CD4-positive, alpha-beta T cell treated with Interleukin-15 for 4 hours (primary cell): Measurements from ENCODE around the gene ARHGAP28.
"Not testable (repeated sequence)": the region's sequence is repeated elsewhere in the genome, so short reads cannot be mapped to it uniquely, and the experiment has no call there.

Source experiments
- DNase-seq: peaks from one replicate; pipeline ENCODE4 v3.0.0-alpha.2; 2020; ENCODE audit warnings: low spot score

The ARHGAP28 gene

GRCh38 chr18:6819332-6819731 lies 89.8 kb downstream of the ARHGAP28 start:
- no peak for DNase-seq

DNA sequence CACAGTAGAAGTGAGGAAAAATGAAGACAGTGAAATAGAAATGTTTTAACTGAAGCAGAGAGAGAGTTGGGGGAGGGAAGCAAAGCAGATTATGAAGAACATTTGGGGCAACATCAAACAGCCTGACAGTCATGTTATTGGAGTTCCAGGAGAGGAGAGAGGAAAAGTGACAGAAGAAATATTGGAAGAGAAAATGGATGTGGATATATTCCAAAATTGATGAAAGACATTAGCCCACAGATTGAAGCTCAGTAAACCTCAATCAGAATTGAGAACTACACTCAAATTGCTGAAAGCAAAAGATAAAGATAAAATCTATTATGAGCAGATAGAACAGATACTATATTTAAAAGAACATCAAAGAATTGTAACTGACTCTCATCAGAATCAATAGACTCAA lies 90.8 kb downstream of the ARHGAP28 start:
- no peak for DNase-seq

DNA sequence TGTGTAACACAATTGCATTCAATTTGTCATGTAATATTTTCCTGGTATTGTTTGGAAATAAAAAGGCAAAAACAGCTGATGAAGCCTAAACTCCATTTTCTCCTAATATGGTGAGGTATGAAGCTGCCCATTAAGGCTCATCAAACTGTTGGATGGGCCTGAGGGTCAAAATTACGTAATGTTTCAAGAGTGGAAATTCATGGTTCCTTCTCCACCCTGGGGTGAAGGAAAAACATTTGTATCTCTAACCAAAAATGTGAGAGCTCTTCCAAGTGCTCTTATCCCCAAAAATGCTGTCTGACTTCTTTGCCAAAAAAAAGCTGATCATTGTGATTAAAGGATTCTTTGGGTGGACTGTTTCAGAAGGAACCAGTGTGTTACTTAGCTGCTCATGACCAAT lies 91.8 kb downstream of the ARHGAP28 start:
- DNase-seq, result no peak

DNA sequence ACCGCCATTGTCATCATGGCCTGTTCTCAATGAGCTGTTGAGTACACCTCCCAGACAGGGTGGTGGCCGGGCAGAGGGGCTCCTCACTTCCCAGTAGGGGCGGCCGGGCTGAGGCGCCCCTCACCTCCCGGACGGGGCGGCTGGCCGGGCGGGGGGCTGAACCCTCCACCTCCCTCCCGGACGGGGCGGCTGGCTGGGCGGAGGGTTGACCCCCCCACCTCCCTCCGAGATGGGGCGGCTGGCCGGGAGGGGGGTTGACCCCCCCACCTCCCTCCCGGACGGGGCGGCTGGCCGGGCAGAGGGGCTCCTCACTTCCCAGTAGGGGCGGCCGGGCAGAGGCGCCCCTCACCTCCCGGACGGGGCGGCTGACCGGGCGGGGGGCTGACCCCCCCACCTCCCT lies 97.6 kb downstream of the ARHGAP28 start:
- DNase-seq, result not testable (repeated sequence)

GRCh38 chr18:6827566-6827965 lies 98.0 kb downstream of the ARHGAP28 start:
- not testable (repeated sequence) for DNase-seq

- DNase-seq, result no peak
These were observed 101.4 kb downstream of the ARHGAP28 start for GRCh38 chr18:6830916-6831315.

GRCh38 chr18:6835345-6835744 lies 105.8 kb downstream of the ARHGAP28 start:
- DNase-seq, result no peak

- no peak for DNase-seq
These were observed 106.8 kb downstream of the ARHGAP28 start for GRCh38 chr18:6836331-6836730.

GRCh38 chr18:6837904-6838303 lies 108.4 kb downstream of the ARHGAP28 start:
- DNase-seq, result no peak

GRCh38 chr18:6842081-6842480 lies 112.6 kb downstream of the ARHGAP28 start:
- DNase-seq, result no peak

GRCh38 chr18:6843308-6843707 lies 113.8 kb downstream of the ARHGAP28 start:
- DNase-seq, result no peak

DNA sequence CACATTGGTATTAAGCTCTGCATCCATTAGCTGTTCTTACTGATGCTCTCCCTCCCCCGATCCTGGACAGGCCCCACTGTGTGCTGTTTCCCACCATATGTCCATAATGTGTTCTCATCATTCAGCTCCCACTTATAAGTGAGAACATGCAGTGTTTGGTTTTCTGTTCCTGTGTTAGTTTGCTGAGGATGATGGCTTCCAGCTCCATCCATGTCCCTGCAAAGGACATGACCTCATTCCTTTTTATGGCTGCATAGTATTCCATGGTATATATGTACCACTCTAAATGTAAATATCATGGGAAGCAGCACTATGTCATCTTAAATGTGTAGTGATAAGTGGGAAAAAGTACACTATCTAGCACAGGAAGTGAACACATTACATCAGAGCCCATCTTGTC lies 116.0 kb downstream of the ARHGAP28 start:
- DNase-seq, result not testable (repeated sequence)

DNA sequence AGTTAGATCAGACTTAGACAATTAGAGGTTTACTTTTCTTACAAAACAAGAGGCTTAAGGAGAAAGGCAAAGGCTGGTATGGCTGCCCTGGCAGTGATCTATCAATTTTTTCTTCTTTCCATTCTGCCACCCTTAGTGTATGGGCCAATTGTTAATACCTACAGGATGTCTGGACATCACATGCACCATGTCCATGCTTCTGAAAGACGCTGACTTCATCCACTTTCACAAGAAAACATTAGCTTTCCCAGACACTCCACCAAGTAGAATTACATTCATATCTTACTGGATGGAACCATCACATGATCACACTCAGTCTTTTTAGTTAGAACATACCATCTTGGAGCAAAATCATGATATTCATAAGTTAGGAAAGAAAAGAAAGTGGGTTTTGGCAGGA lies 120.9 kb downstream of the ARHGAP28 start:
- DNase-seq, result no peak

DNA sequence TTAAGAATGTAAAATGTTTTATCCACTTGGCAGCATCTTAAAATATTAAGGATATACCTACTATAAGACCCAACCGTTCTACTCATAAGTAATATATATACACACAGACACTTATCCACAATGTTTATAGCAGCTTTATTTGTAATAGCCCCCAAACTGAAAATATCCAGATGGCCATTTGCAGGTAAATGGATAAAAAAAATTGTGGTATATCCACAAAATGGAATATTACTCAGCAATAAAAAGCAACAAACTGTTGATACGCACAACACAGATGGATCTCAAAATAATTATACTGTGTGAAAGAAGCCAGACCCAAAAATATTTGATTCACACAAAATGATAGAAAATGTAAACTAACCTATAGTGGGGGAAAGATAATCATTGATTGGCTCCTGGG lies 122.0 kb downstream of the ARHGAP28 start:
- DNase-seq, result no peak

DNA sequence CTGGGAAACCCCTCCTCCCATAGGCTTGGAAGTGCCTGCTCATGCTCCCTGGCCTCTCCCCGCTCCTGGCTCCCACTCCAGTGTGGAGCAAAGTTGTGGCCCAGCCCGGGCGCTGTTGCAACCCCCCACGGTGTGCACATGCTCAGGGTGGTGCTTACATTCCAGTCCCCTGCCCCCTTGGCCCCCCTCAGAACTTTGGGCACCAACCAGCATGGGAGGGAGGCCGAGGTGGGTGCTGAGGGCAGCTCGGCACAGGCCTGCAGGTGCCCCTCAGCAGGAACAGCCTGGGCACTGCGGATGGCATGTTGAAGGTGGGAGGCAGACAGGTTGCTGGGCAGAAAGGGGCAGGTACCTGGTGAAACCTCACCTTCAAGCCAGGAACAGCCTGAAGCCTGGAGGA lies 125.3 kb downstream of the ARHGAP28 start:
- no peak for DNase-seq

GRCh38 chr18:6855767-6856166 lies 126.3 kb downstream of the ARHGAP28 start:
- DNase-seq, result no peak

DNA sequence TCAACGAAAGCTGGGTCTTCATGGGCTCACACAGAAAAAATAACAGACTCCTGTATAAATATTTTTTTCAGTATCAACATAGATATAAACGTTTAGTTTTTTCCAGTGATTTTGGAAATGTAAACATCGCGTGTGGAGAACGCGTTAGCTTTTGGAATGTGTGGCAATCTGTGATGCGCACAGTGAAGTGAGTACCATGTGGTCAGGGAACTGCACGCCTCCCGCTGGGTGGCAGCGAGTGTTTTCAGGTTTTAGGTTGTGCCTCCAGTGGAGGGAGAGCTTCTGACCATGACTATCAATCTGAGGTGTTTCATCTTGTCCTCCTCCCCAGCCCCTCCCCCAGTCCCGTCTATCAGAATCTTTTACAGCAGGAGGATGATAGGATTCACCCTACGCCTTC lies 127.8 kb downstream of the ARHGAP28 start:
- DNase-seq, result no peak

GRCh38 chr18:6859676-6860422 lies 130.3 kb downstream of the ARHGAP28 start:
- DNase-seq, result no peak

DNA sequence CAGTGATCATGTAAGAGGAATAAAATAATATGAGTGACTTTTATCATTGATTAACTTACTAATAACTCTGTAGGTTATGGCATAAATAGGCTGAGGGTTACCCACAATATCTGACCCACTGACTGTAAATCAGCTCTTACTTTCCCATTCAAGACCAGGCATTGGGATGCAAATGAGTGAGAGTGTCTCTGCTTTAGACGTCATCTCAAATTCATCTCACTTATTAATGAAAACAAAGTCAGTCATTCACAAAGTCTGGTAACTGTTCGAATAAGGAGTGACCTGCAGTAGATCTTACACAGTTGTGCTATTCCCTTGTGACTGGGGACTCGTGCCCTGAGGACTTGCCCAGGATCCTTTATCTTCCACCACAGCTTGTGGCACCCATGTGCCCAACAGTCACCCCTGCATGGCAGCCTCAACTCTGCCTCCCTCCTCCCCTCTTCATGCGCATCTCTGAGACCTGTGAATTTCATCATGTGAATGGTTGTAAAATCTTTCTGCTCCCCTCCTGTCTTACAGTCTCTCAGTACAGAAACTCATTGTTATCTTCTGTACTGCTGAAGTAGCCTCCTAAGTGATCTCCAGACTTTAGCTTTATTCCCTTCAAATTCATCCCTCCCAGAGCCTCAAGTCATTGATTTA lies 131.4 kb downstream of the ARHGAP28 start:
- DNase-seq, result no peak

- DNase-seq, result no peak
These were observed 135.7 kb downstream of the ARHGAP28 start for GRCh38 chr18:6865251-6865650.

DNA sequence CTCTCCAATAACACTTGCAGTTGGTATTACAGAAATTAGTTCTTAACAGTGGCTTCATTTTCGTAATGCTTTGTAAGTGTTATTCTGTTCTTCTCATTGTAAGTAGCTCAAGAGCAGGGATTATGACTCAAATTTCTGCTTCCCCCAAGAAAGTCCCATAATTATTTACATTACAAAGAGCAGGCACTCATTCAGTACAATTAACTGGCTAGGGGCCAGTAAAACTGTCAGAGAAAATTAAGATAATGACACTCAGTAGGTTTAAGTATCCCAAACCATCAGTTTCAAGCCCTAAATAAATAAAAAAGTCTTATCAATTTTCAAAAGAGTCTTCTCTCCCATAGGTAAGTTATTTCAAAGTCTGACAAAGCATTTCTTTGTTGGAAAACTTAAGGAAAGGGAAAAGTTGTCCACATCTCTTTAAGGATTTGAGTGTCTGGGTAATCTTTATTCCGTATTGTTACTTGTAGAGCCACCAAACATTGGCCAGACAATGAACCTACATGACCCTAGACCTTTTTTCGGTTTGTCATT lies 137.1 kb downstream of the ARHGAP28 start:
- DNase-seq, result no peak

GRCh38 chr18:6868033-6868432 lies 138.5 kb downstream of the ARHGAP28 start:
- no peak for DNase-seq

GRCh38 chr18:6871566-6871965 lies 142.1 kb downstream of the ARHGAP28 start:
- DNase-seq, result no peak
